HCT116 (cell line): ENCODE measurements around the gene CLCA2. TPM values are rescaled to one million over a fixed set of nuclear protein-coding genes. Genes with fewer than 3 reads are reported as not detected.
A peak's percentile ranks its signal among the peaks of the same experiment; 100 is the strongest.

Experiments
- ATAC-seq: fragments of 200-7000 bp; cut with Tn5 transposase; 2 replicates; pipeline ENCODE4 v1.9.1; 2020; ENCODE audit warnings: mild to moderate bottlenecking, moderate library complexity
- BruUV-seq: library from RNA; stranded (reverse); fragments of 400-500 nt; replicated peaks from 2 replicates; lab custom pipeline; 2021; lab: Mats Ljungman, UMichigan
- CTCF ChIA-PET: fragments of 300-600 bp; sonication (Branson Sonifier 250); formaldehyde crosslinking; loops from one replicate; lab custom pipeline; 2021; ENCODE audit warnings: antibody characterized with exemption; lab: Charles Lee
- POLR2A ChIA-PET: fragments of 300-600, 350-600 bp; sonication (Branson Sonifier 250); formaldehyde crosslinking; loops from one replicate; lab custom pipeline; 2021; ENCODE audit warnings: antibody characterized with exemption; lab: Charles Lee
- RAD21 ChIA-PET, 2 experiments: fragments of 300-600 bp; sonication (Branson Sonifier 250); formaldehyde crosslinking; loops; one replicate each; lab custom pipeline; 2023; ENCODE audit warnings: low total read pairs in 2 of 2; ENCODE audit not compliant: uncharacterized antibody in 2 of 2, unreplicated experiment in 2 of 2, low non-redundant PET in 1 of 2; lab: Charles Lee
- DNase-seq: peaks from one replicate; pipeline ENCODE4 v3.0.0-alpha.2; 2010; ENCODE audit warnings: low read depth, low spot score
- H2AFZ ChIP-seq: fragments of 200-600 bp; shearing (Covaris generic), sonication (generic); 2 replicates; pipeline ENCODE4 v1.6.1; 2017; ENCODE audit warnings: low read depth, mixed run types, mixed read lengths, antibody characterized with exemption, low read length; ENCODE audit not compliant: poor library complexity, severe bottlenecking
- H3K27ac ChIP-seq: 2 replicates; pipeline ENCODE4 v1.5.1; 2012; ENCODE audit warnings: low read depth, low read length
- H3K27me3 ChIP-seq: fragments of 200-600 bp; sonication (generic); 2 replicates; pipeline ENCODE4 v1.6.1; 2016; ENCODE audit warnings: mixed run types, low read length, mixed read lengths; ENCODE audit not compliant: insufficient read depth
- H3K36me3 ChIP-seq, 2 experiments: fragments of 200-500 bp in 1 of 2; fragments of 200-600 bp in 1 of 2; sonication (Bioruptor generic) in 1 of 2; sonication (generic) in 1 of 2; 2 replicates each; pipeline versions ENCODE4 v1.5.1 to v1.6.1; 2014 to 2016; ENCODE audit warnings: low read length in 2 of 2, inconsistent platforms in 1 of 2, mixed read lengths in 1 of 2, mixed run types in 1 of 2; ENCODE audit not compliant: insufficient read depth in 2 of 2, control insufficient read depth in 1 of 2
- H3K4me1 ChIP-seq, 2 experiments: fragments of 200-600 bp in 1 of 2; sonication (generic) in 1 of 2; 2 replicates each; pipeline versions ENCODE4 v1.5.1 to v1.6.1; 2012 to 2017; ENCODE audit warnings: low read length in 2 of 2, inconsistent platforms in 1 of 2, mild to moderate bottlenecking in 1 of 2, mixed read lengths in 1 of 2, mixed run types in 1 of 2, moderate library complexity in 1 of 2; ENCODE audit not compliant: insufficient read depth in 2 of 2, control insufficient read depth in 1 of 2
- H3K4me2 ChIP-seq: fragments of 200-600 bp; sonication (generic); 2 replicates; pipeline ENCODE4 v1.6.1; 2017; ENCODE audit warnings: mixed run types, low read length, mixed read lengths
- H3K4me3 ChIP-seq, 2 experiments: fragments of 200-600 bp in 1 of 2; sonication (generic) in 1 of 2; replicated peaks in 1 of 2; 2 replicates each; pipeline ENCODE4 v1.5.1; 2011 to 2016; ENCODE audit warnings: low read length in 2 of 2, control low read depth in 1 of 2, low read depth in 1 of 2, mild to moderate bottlenecking in 1 of 2, mixed read lengths in 1 of 2, mixed run types in 1 of 2
- H3K79me2 ChIP-seq: fragments of 200-600 bp; sonication (generic); 2 replicates; pipeline ENCODE4 v1.6.1; 2017; ENCODE audit warnings: mild to moderate bottlenecking, mixed run types, low read length, moderate library complexity, mixed read lengths; ENCODE audit not compliant: insufficient read depth
- H3K9ac ChIP-seq: fragments of 200-600 bp; sonication (generic); 2 replicates; pipeline ENCODE4 v1.6.1; 2016; ENCODE audit warnings: low read length, mixed read lengths
- H3K9me2 ChIP-seq: fragments of 200-600 bp; sonication (generic), shearing (Covaris generic); 2 replicates; pipeline ENCODE4 v1.6.1; 2017; ENCODE audit warnings: mixed run types, mild to moderate bottlenecking, moderate library complexity; ENCODE audit not compliant: insufficient read depth
- H3K9me3 ChIP-seq, 2 experiments: fragments of 200-500 bp in 1 of 2; fragments of 200-600 bp in 1 of 2; sonication (Bioruptor generic) in 1 of 2; sonication (generic) in 1 of 2; 2 replicates each; pipeline ENCODE4 v1.6.1; 2014 to 2017; ENCODE audit warnings: low read length in 2 of 2, mixed read lengths in 2 of 2, inconsistent platforms in 1 of 2, low read depth in 1 of 2, mild to moderate bottlenecking in 1 of 2, mixed run types in 1 of 2, moderate library complexity in 1 of 2; ENCODE audit not compliant: control insufficient read depth in 1 of 2, insufficient read depth in 1 of 2
- H4K20me1 ChIP-seq: fragments of 200-600 bp; sonication (generic), shearing (Covaris generic); 2 replicates; pipeline ENCODE4 v1.6.1; 2017; ENCODE audit warnings: mixed run types, mild to moderate bottlenecking, moderate library complexity; ENCODE audit not compliant: insufficient read depth
- ATF3 ChIP-seq: IDR thresholded peaks from 2 replicates; pipeline ENCODE4 v1.6.1; 2012
- CBX3 ChIP-seq: IDR thresholded peaks from 2 replicates; pipeline ENCODE4 v1.6.1; 2012; ENCODE audit warnings: low read depth
- CEBPB ChIP-seq: IDR thresholded peaks from 2 replicates; pipeline ENCODE4 v1.6.1; 2012; ENCODE audit warnings: low read depth
- EGR1 ChIP-seq: IDR thresholded peaks from 2 replicates; pipeline ENCODE4 v1.6.1; 2012; ENCODE audit warnings: low read depth
- EZH2phosphoT487 ChIP-seq: fragments of 200-600 bp; IDR thresholded peaks from 2 replicates; pipeline ENCODE4 v1.6.1; 2018; ENCODE audit warnings: antibody characterized with exemption, borderline replicate concordance
- FOSL1 ChIP-seq: IDR thresholded peaks from 2 replicates; pipeline ENCODE4 v1.6.1; 2012; ENCODE audit warnings: low read depth
- MAX ChIP-seq: IDR thresholded peaks from 2 replicates; pipeline ENCODE4 v1.6.1; 2012
- RAD21 ChIP-seq: IDR thresholded peaks from 2 replicates; pipeline ENCODE4 v1.6.1; 2012; ENCODE audit warnings: low read depth, mild to moderate bottlenecking
- SIN3A ChIP-seq: IDR thresholded peaks from 2 replicates; pipeline ENCODE4 v1.6.1; 2012; ENCODE audit warnings: low read depth
- SP1 ChIP-seq: IDR thresholded peaks from 2 replicates; pipeline ENCODE4 v1.6.1; 2012; ENCODE audit warnings: low read depth
- TCF7L2 ChIP-seq: IDR thresholded peaks from 2 replicates; pipeline ENCODE4 v1.7.0; 2011; ENCODE audit warnings: borderline replicate concordance, inconsistent platforms; ENCODE audit not compliant: insufficient read depth, insufficient read length; ENCODE audit errors: extremely low read depth
- ZBTB33 ChIP-seq: IDR thresholded peaks from 2 replicates; pipeline ENCODE4 v1.6.1; 2011; ENCODE audit warnings: mild to moderate bottlenecking, low read length, moderate library complexity; ENCODE audit not compliant: insufficient replicate concordance; ENCODE audit errors: extremely low read depth
- ZNF274 ChIP-seq: fragments of 200-500 bp; sonication (Bioruptor generic); IDR thresholded peaks from 2 replicates; pipeline ENCODE4 v1.6.1; 2014; ENCODE audit warnings: mild to moderate bottlenecking, low read depth, low read length, inconsistent platforms
- intact Hi-C: fragments of 100-400 bp; cut with micrococcal nuclease; formaldehyde crosslinking; loops from 2 replicates; pipeline ENCODE4 v1.10.0; 2022
- total RNA-seq: library from RNA; stranded (reverse); gene quantifications from one replicate; pipeline ENCODE4 v1.2.1, GENCODE V29; 2021; ENCODE audit not compliant: unreplicated experiment

CLCA2 gene
- total RNA-seq, 1 experiment from 2014 or later: not detected

- TF ChIP-seq ZBTB33: no peak
- peak; percentile 30; the same call in 1 of the 2 replicates for TF ChIP-seq RAD21
- TF ChIP-seq CBX3: peak; percentile 61; the same call in 1 of the 2 replicates
- no peak for TF ChIP-seq MAX
- no peak for TF ChIP-seq ZNF274
- no peak for TF ChIP-seq FOSL1
- TF ChIP-seq, all 23 proteins: peak for 5
Observed at GRCh38 chr1:86499987-86500593, 76.1 kb downstream of the CLCA2 start (continued).

- Histone ChIP-seq H3K27ac (no peak overlapping the region), H3K9me2 (no peaks in the 10 kb centered on the region), H4K20me1 (no peaks in the 10 kb centered on the region), H3K79me2 (no peaks in the 10 kb centered on the region), H3K9ac (no peak overlapping the region), H3K4me3 (no peak overlapping the region), H3K9me3 (no peaks in the 10 kb centered on the region), H2AFZ (no peak overlapping the region), H3K27me3 (no peaks in the 10 kb centered on the region), H3K4me2 (no peak overlapping the region), H3K4me1 (no peaks in the 10 kb centered on the region), H3K36me3 (no peaks in the 10 kb centered on the region)
- POLR2A ChIA-PET: no interaction called here
- DNase-seq: no peak
- TF ChIP-seq EZH2phosphoT487: no peak
- no peak for TF ChIP-seq EGR1
- TF ChIP-seq ZNF274: no peak
- TF ChIP-seq ATF3: no peak
- no peak for TF ChIP-seq SIN3A
- TF ChIP-seq TCF7L2: no peak
- TF ChIP-seq SP1: no peak
- no peak for TF ChIP-seq CEBPB
- no peak for TF ChIP-seq RAD21
- TF ChIP-seq CBX3: no peak
- BruUV-seq: no TSS peak
- intact Hi-C loops: no loop called here
- CTCF ChIA-PET: interaction anchor here (0.9 to 1.4 kb wide), 2 partner anchors 20 kb away, joined by 3 to 4 read pairs; no protein-coding TSS in a partner anchor
- ATAC-seq: no peak
- RAD21 ChIA-PET: no interaction called here
Observed at GRCh38 chr1:86500714-86501113, 76.7 kb downstream of the CLCA2 start.
